HG02798 (cell line): Measurements from ENCODE around the gene ILKAP.
A peak's percentile ranks its signal among the peaks of the same experiment; 100 is the strongest.

ENCODE experiments used
- ATAC-seq: cut with Tn5 transposase; IDR thresholded peaks from one replicate; pipeline ENCODE4 v1.9.1; 2021; ENCODE audit warnings: mild to moderate bottlenecking; ENCODE audit not compliant: unreplicated experiment, poor library complexity

ILKAP gene

GRCh38 chr2:238127165-238128060 is 76.1 kb downstream of the ILKAP start:
- ATAC-seq: peak; percentile 60

- ATAC-seq: no peak
Measured at GRCh38 chr2:238126775-238127164, 76.7 kb downstream of the ILKAP start.

GRCh38 chr2:238126338-238126737 is 77.2 kb downstream of the ILKAP start:
- ATAC-seq: no peak

- no peak for ATAC-seq
Measured at GRCh38 chr2:238125127-238125885, 78.2 kb downstream of the ILKAP start.

- ATAC-seq: no peak
Measured at GRCh38 chr2:238124488-238125126, 78.9 kb downstream of the ILKAP start.

GRCh38 chr2:238123991-238124470 is 79.5 kb downstream of the ILKAP start:
- ATAC-seq: no peak

GRCh38 chr2:238123218-238123971 is 80.1 kb downstream of the ILKAP start:
- ATAC-seq: no peak

- no peak for ATAC-seq
Measured at GRCh38 chr2:238122287-238123217, 80.9 kb downstream of the ILKAP start.

- ATAC-seq: no peak
Measured at GRCh38 chr2:238121511-238122286, 81.8 kb downstream of the ILKAP start.

GRCh38 chr2:238120463-238121298 is 82.8 kb downstream of the ILKAP start:
- no peak for ATAC-seq
